H1 (cell line): ENCODE data around the gene IFNL1. TPM values are rescaled to one million over a fixed set of nuclear protein-coding genes. Genes with fewer than 3 reads are reported as not detected.

Experiments
- CTCF ChIA-PET: fragments of 300-600 bp; sonication (Branson Sonifier 250); formaldehyde crosslinking; loops from one replicate; lab custom pipeline; 2021; ENCODE audit not compliant: partially characterized antibody; lab: Charles Lee
- POLR2A ChIA-PET: fragments of 300-600 bp; sonication (Branson Sonifier 250); formaldehyde crosslinking; loops from one replicate; lab custom pipeline; 2021; ENCODE audit warnings: inconsistent platforms; ENCODE audit not compliant: partially characterized antibody; lab: Charles Lee
- DNase-seq, 2 experiments: peaks; one replicate each; pipeline versions ENCODE4 v3.0.0 to v3.0.0-alpha.2; 2010 to 2022; ENCODE audit warnings: low spot score in 2 of 2, low read depth in 1 of 2, mixed read lengths in 1 of 2
- FAIRE-seq: peaks from 2 replicates; lab custom pipeline; 2011; peaks lifted over from hg19 to GRCh38; lab: Jason Lieb, UNC
- H2AFZ ChIP-seq: 2 replicates; pipeline ENCODE4 v1.8.1; 2012; ENCODE audit warnings: low read length, inconsistent platforms
- H2AK5ac ChIP-seq: 2 replicates; pipeline ENCODE4 v1.6.1; 2013; ENCODE audit warnings: low read depth, low read length
- H2BK120ac ChIP-seq: replicated peaks from 2 replicates; pipeline ENCODE3; 2013; ENCODE audit warnings: low read depth, low read length, inconsistent platforms
- H2BK12ac ChIP-seq: 2 replicates; pipeline ENCODE4 v1.6.1; 2013; ENCODE audit warnings: low read depth, low read length
- H2BK15ac ChIP-seq: 2 replicates; pipeline ENCODE4 v1.6.1; 2013; ENCODE audit warnings: low read length
- H2BK20ac ChIP-seq: 2 replicates; pipeline ENCODE4 v1.6.1; 2013; ENCODE audit warnings: low read length
- H2BK5ac ChIP-seq: 2 replicates; pipeline ENCODE4 v1.6.1; 2013; ENCODE audit warnings: low read depth, low read length
- H3K14ac ChIP-seq: 2 replicates; pipeline ENCODE4 v1.6.1; 2013; ENCODE audit warnings: inconsistent platforms; ENCODE audit not compliant: insufficient read length
- H3K18ac ChIP-seq: 2 replicates; pipeline ENCODE4 v1.6.1; 2013; ENCODE audit warnings: low read length; ENCODE audit errors: extremely low read depth
- H3K23ac ChIP-seq: 2 replicates; pipeline ENCODE4 v1.6.1; 2013; ENCODE audit warnings: inconsistent platforms; ENCODE audit not compliant: insufficient read length
- H3K23me2 ChIP-seq: 2 replicates; pipeline ENCODE4 v1.6.1; 2013; ENCODE audit warnings: low read depth, low read length
- H3K27ac ChIP-seq: 2 replicates; pipeline ENCODE4 v1.6.1; 2011; ENCODE audit warnings: low read depth, low read length, inconsistent platforms
- H3K27me3 ChIP-seq, 4 experiments: replicated peaks in 1 of 4; 1 replicate in 1 of 4; 2 replicates in 3 of 4; pipeline versions ENCODE4 v1.6.1 to v1.8.1; 2011 to 2013; ENCODE audit warnings: low read length in 3 of 4, mild to moderate bottlenecking in 3 of 4, inconsistent platforms in 2 of 4, mixed read lengths in 2 of 4, moderate library complexity in 1 of 4; ENCODE audit not compliant: control insufficient read depth in 3 of 4, insufficient read depth in 3 of 4; ENCODE audit errors: extremely low read depth in 1 of 4
- H3K36me3 ChIP-seq, 4 experiments: 2 replicates each; pipeline versions ENCODE4 v1.6.1 to v1.8.1; 2011 to 2013; ENCODE audit warnings: mild to moderate bottlenecking in 4 of 4, low read length in 3 of 4, moderate library complexity in 2 of 4, control low read depth in 1 of 4, inconsistent platforms in 1 of 4; ENCODE audit not compliant: insufficient read depth in 4 of 4, control insufficient read depth in 2 of 4
- H3K4ac ChIP-seq: replicated peaks from 2 replicates; pipeline ENCODE3; 2013; ENCODE audit warnings: low read length, low read depth, mixed read lengths, inconsistent platforms; ENCODE audit not compliant: insufficient read length
- H3K4me1 ChIP-seq, 4 experiments: replicated peaks in 1 of 4; 1 replicate in 1 of 4; 2 replicates in 3 of 4; pipeline versions ENCODE4 v1.6.1 to v1.8.1; 2011 to 2013; ENCODE audit warnings: low read length in 3 of 4, inconsistent platforms in 2 of 4, mixed read lengths in 1 of 4; ENCODE audit not compliant: insufficient read depth in 4 of 4, control insufficient read depth in 3 of 4
- H3K4me2 ChIP-seq, 2 experiments: 2 replicates each; pipeline versions ENCODE4 v1.6.1 to v1.8.1; 2011 to 2013; ENCODE audit warnings: low read depth in 2 of 2, low read length in 2 of 2, control low read depth in 1 of 2, inconsistent platforms in 1 of 2, mild to moderate bottlenecking in 1 of 2; ENCODE audit not compliant: insufficient read depth in 1 of 2
- H3K4me3 ChIP-seq, 4 experiments: fragments of 200-600, 300-600 bp in 1 of 4; sonication (generic), shearing (Covaris generic), sonication (Bioruptor Twin) in 1 of 4; 2 replicates each; pipeline versions ENCODE4 v1.5.1 to v1.8.1; 2011 to 2016; ENCODE audit warnings: low read length in 4 of 4, low read depth in 3 of 4, control low read depth in 2 of 4, inconsistent platforms in 2 of 4, mild to moderate bottlenecking in 2 of 4, mixed read lengths in 1 of 4, moderate library complexity in 1 of 4; ENCODE audit not compliant: insufficient read depth in 2 of 4; ENCODE audit errors: extremely low read depth in 1 of 4
- H3K56ac ChIP-seq: replicated peaks from 2 replicates; pipeline ENCODE3; 2013; ENCODE audit warnings: low read depth, mild to moderate bottlenecking, mixed read lengths, low read length, inconsistent platforms; ENCODE audit not compliant: insufficient read length
- H3K79me1 ChIP-seq: 2 replicates; pipeline ENCODE4 v1.6.1; 2013; ENCODE audit warnings: low read depth, low read length, control low read depth
- H3K79me2 ChIP-seq, 2 experiments: 2 replicates each; pipeline versions ENCODE4 v1.6.1 to v1.8.1; 2012 to 2013; ENCODE audit warnings: low read length in 2 of 2, mild to moderate bottlenecking in 2 of 2, inconsistent platforms in 1 of 2; ENCODE audit not compliant: insufficient read depth in 2 of 2, control insufficient read depth in 1 of 2
- H3K9ac ChIP-seq, 4 experiments: replicated peaks in 1 of 4; 1 replicate in 1 of 4; 2 replicates in 3 of 4; pipeline versions ENCODE4 v1.6.1 to v1.8.1; 2011 to 2013; ENCODE audit warnings: low read depth in 3 of 4, low read length in 3 of 4, control low read depth in 2 of 4, mild to moderate bottlenecking in 2 of 4, moderate library complexity in 2 of 4, inconsistent platforms in 1 of 4; ENCODE audit errors: extremely low read depth in 1 of 4
- H3K9me3 ChIP-seq, 2 experiments: 2 replicates each; pipeline versions ENCODE4 v1.6.1 to v1.8.1; 2012 to 2013; ENCODE audit warnings: mild to moderate bottlenecking in 2 of 2, moderate library complexity in 2 of 2, control low read depth in 1 of 2, inconsistent platforms in 1 of 2, low read depth in 1 of 2, low read length in 1 of 2, mixed read lengths in 1 of 2; ENCODE audit not compliant: insufficient read depth in 2 of 2
- H4K20me1 ChIP-seq, 2 experiments: replicated peaks in 1 of 2; 2 replicates each; pipeline versions ENCODE3 to v1.8.1; 2011 to 2013; ENCODE audit warnings: inconsistent platforms in 2 of 2, low read length in 2 of 2, mild to moderate bottlenecking in 1 of 2; ENCODE audit not compliant: insufficient read depth in 2 of 2, control insufficient read depth in 1 of 2
- H4K5ac ChIP-seq: 2 replicates; pipeline ENCODE4 v1.6.1; 2013; ENCODE audit warnings: low read length, low read depth, mixed read lengths, inconsistent platforms; ENCODE audit not compliant: insufficient read length
- H4K8ac ChIP-seq: 2 replicates; pipeline ENCODE4 v1.8.0; 2013; ENCODE audit warnings: mild to moderate bottlenecking, moderate library complexity, low read length, inconsistent platforms; ENCODE audit not compliant: insufficient read depth; ENCODE audit errors: extremely low read depth
- H4K91ac ChIP-seq: replicated peaks from 2 replicates; pipeline ENCODE3; 2013; ENCODE audit warnings: low read length, mixed read lengths, inconsistent platforms; ENCODE audit not compliant: insufficient read length
- WGBS, 2 experiments: shearing (Covaris generic) in 1 of 2; methylation state at CpG; one replicate each; pipeline versions ENCODE4 v1.1.6 to v1.1.7; 2013 to 2015; ENCODE audit warnings: low lambda C conversion rate in 2 of 2, mixed read lengths in 2 of 2, inconsistent platforms in 1 of 2, low coverage in 1 of 2, missing lambda C conversion rate in 1 of 2; ENCODE audit not compliant: insufficient replicate concordance in 2 of 2, insufficient coverage in 1 of 2, insufficient read length in 1 of 2; ENCODE audit errors: extremely low coverage in 1 of 2, missing lambda C conversion rate in 1 of 2; 5-methylcytosine and 5-hydroxymethylcytosine counted together
- polyA plus RNA-seq, 7 experiments: library from polyadenylated mRNA; depleted of rRNA in 3 of 7; stranded (reverse) in 5 of 7; unstranded in 2 of 7; fragments of >200 nt in 5 of 7; fragments of 200-250 nt in 2 of 7; gene quantifications; 1 replicate in 5 of 7; 2 replicates in 1 of 7; 4 replicates in 1 of 7; pipeline versions ENCODE4 v1.2.1 to v1.2.3, GENCODE V29; 2011 to 2013; ENCODE audit warnings: missing spikeins in 2 of 7, mixed read lengths in 2 of 7
- total RNA-seq: library from RNA; stranded (reverse); fragmentation: NEBNext Ultra II Directional; extraction: Animal tissue kit (Norgen Biotek cat#: 25700); gene quantifications from 2 replicates; pipeline ENCODE4 v1.2.1, GENCODE V29; 2021
- TF ChIP-seq, protein P1 (sequence below): IDR thresholded peaks from 2 replicates; pipeline ENCODE4 v1.6.1; 2011; ENCODE audit warnings: low read length, improper control_type of control experiment

The IFNL1 gene
- total and polyA plus RNA-seq, 2 of the 8 experiments (the other 6 are each of a cell fraction or from before 2014, with no cell fraction given): not detected

DNA sequence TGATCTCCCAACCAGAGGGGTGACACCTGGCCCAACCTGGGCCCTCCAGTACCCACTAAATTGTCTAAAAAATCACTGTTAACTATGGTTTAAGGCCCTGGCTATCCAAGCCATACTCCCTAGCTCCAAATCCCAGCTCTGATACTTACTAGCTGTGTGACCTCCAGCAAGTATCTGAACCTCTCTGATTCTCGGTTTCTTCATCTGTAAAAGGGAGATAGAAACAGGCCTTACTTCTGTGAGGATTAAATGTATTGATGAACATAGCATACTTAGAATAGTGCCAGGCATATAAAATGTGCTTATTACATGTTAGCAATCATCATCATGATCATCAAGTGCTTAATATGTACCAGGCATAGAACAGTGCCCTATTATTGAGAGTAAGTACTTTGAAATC, 19.7 kb downstream of the IFNL1 start:
- no peak overlapping the region for H2BK12ac ChIP-seq
- no peak overlapping the region for H2AK5ac ChIP-seq
- no peak overlapping the region for H3K4me3 ChIP-seq
- H3K14ac ChIP-seq: no peak overlapping the region
- H3K27me3 ChIP-seq: peaks cover 0 to 13% (median 9%) of the 10 kb centered on the region in 4 experiments; a peak in 3 of 7 replicates
- no peak overlapping the region for H3K9ac ChIP-seq
- H3K23me2 ChIP-seq: peaks cover 5% of the 10 kb centered on the region; the same call in 1 of the 2 replicates
- no peak overlapping the region for H3K4ac ChIP-seq
- H3K9me3 ChIP-seq: no peaks in the 10 kb centered on the region
- H4K8ac ChIP-seq: no peak overlapping the region
- POLR2A ChIA-PET: no interaction called here
- H2BK120ac ChIP-seq: no peak overlapping the region
- 100% methylated on average over 1 of the region's 1 CpG; no CpG with 5 or more reads in 1 of the 2 experiments for WGBS, 2 experiments
- no peak overlapping the region for H3K27ac ChIP-seq
- H3K4me2 ChIP-seq: no peak overlapping the region
- H3K4me1 ChIP-seq: peaks cover 2 to 8% (median 3%) of the 10 kb centered on the region in 4 experiments; a peak in 6 of 7 replicates
- no peak overlapping the region for H4K91ac ChIP-seq
- H3K18ac ChIP-seq: no peak overlapping the region
- H4K20me1 ChIP-seq: peaks cover 0 to 7% of the 10 kb centered on the region in 2 experiments
- H3K79me2 ChIP-seq: no peaks in the 10 kb centered on the region
- H2BK5ac ChIP-seq: no peak overlapping the region
- no peaks in the 10 kb centered on the region for H3K79me1 ChIP-seq
- H4K5ac ChIP-seq: no peak overlapping the region
- H3K36me3 ChIP-seq: peaks cover 0 to 15% (median 1%) of the 10 kb centered on the region in 4 experiments; a peak in 3 of 8 replicates
- no peak overlapping the region for H2AFZ ChIP-seq
- no peak overlapping the region for H3K56ac ChIP-seq
- H3K23ac ChIP-seq: no peak overlapping the region
- H2BK15ac ChIP-seq: no peak overlapping the region
- no peak overlapping the region for H2BK20ac ChIP-seq
- FAIRE-seq (no peak), DNase-seq (no peak)
- CTCF ChIA-PET: interaction anchor here (0.7 to 2.9 kb wide), 3 partner anchors 11 to 104 kb away, joined by 3 to 8 read pairs (median 7); no protein-coding TSS in a partner anchor
- TF ChIP-seq, protein P1, sequence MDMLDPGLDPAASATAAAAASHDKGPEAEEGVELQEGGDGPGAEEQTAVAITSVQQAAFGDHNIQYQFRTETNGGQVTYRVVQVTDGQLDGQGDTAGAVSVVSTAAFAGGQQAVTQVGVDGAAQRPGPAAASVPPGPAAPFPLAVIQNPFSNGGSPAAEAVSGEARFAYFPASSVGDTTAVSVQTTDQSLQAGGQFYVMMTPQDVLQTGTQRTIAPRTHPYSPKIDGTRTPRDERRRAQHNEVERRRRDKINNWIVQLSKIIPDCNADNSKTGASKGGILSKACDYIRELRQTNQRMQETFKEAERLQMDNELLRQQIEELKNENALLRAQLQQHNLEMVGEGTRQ: no peak
